Activated gamma-delta T cell treated with Interleukin-2 at 50 U/mL for 16 hours (primary cell): ENCODE measurements around the gene TBL1X.
"Not testable (repeated sequence)": the region's sequence is repeated elsewhere in the genome, so short reads cannot be mapped to it uniquely, and the experiment has no call there.

Experiments used
- DNase-seq: peaks from one replicate; pipeline ENCODE4 v3.0.0-alpha.2; 2020

Gene TBL1X

GRCh38 chrX:9724711-9725110, 259.9 kb downstream of the TBL1X start:
- no peak for DNase-seq

DNA sequence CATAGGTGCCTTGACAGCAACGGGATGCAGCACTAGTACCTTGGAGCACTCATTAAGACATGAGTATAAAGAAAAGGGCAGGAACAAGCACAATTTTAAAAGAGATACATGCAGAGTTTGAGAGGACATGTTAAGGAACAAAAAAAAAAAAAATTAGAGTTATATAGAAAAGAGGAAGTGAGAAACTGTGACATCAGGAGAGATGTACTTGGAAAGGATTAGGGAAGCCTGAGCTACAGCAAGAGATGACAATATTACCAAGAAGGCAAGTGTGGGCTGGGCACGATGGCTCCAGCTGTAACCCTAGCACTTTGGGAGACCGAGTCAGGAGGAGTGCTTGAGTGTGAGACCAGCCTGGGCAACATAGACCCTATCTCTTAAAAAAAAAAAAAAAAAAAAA, 263.4 kb downstream of the TBL1X start:
- DNase-seq: no peak

DNA sequence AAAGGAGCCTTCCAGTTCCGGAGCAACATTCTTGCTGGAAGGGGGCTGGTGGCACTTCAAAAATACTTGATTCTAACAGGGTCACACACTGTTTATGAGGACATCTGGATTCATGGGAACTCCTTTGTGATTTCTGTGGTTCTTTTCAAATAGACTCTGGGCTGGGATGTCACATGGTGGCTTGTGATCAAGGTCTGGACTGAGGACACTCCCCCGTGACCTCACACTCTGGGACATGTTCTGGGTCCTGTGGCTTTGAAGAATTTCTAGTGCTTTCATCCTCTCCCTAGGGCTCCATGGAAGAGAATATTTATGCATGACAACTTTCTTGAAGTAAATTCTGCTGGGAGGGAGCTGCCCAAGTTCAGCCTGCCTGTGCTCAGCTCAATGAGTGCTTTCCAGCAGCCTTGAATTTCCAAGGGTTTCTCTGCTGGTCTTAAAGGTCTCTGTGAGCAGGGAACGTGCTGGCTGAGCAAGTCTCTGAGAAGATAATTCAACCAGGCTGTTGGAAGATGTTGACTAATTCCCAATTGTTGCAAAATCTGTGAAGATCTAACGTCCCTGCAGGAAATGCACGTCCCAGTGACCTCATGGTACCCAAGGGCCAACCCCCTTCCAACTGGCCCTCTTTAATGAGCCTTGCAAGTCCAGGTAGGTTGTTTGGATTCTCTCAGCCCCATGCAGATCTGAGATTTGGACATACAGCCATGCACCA, 264.5 kb downstream of the TBL1X start:
- no peak for DNase-seq

GRCh38 chrX:9730078-9730477, 265.2 kb downstream of the TBL1X start:
- DNase-seq: no peak

- DNase-seq: no peak
These were observed 265.9 kb downstream of the TBL1X start for GRCh38 chrX:9730752-9731151.

DNA sequence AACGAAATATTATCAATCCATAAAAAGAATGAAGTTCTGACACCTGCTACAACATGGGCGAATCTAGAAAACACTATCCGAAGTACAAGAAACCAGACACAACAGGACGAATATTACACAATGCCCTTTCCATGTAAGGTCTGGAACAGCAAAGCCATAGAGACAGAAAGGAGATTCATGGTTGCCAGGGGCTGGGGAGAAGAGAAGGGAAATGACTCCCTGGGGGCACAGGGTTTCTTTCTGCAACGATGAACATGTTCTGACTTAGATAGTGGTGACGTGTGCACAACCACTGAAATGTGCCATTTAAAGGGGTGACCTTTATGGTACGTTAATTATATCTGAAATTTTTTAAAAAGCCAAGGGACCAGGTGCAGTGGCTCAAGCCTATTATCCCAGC, 272.5 kb downstream of the TBL1X start:
- DNase-seq: no peak

GRCh38 chrX:9738151-9738550, 273.3 kb downstream of the TBL1X start:
- DNase-seq: no peak

DNA sequence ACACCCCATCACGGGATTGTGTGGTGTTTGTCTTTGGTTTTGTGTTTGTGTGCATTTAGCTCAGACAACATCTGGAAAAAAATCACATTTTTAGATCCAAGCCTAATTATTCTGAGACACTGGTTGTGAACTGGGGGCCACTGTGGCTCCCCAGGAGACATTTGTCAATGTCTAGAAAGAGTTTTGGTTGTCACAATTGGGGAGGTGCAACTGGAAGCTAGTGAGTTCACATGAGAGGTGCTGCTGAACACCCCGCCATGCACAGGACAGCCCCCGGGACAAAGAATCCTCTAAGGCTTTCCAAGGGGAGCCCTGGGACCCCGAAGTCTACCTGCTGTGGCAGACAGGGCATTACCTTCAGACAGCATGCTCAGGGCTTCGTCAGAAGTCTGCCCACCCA, 274.3 kb downstream of the TBL1X start:
- DNase-seq: no peak

GRCh38 chrX:9745417-9746115, 280.7 kb downstream of the TBL1X start:
- DNase-seq: no peak

DNA sequence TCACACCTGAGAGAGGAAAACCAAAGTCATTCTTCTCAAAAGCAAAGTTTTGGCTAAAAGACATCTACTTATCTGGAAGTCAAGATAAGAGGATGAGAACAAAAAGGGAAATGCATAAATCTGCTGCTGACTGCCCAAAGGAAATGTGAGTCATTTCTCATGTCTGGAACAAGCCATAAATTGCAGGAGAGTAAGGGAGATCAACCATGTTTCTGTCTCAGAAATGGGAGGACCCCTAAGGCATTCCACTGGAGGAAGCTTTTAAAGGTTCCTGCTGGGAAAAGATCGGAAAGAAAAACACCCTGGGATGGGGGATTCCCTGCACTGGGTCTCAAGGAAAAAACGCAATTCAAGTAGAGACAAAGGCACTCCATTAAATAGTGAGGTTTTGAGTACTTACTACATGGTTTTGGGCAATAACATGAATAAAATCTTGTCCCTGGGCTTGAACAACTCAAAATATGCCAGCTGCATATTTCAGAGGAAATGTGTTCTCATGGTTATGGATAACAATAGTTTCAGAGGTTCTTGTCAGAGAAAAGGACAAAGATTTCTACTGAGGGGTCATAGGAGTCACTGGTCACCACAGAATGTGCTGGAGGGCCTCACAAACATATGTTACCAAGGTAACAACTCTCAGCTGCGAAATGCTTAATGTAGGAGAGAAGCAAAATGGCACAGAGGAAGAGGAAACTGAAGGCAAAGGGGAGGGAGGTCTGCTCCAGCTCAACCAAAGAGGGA, 281.5 kb downstream of the TBL1X start:
- no peak for DNase-seq

- no peak for DNase-seq
These were observed 282.8 kb downstream of the TBL1X start for GRCh38 chrX:9747644-9748043.

DNA sequence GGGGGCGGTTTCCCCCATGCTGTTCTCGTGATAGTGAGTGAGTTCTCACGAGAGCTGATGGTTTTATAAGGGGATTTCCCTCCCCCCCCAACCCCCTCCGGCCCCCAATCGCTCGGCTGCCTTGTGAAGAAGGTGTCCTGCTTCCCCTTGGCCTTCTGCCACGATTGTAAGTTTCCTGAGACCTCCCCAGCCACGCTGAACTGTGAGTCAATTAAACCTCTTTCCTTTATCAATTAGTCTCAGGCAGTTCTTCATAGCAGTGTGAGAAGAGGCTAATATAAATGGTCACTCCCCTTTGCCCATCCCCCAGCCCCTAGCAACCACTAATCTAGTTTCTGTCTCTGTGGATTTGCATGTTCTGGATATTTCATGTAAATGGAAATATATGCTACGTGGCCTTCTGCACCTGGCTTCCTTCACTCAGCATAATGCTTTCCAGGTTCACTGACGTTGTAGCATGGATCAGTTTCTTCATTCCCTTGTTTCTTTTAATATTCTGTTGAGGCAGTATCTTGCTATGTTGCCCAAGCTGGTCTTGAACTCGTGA, 284.4 kb downstream of the TBL1X start:
- no peak for DNase-seq

- DNase-seq: no peak
These were observed 292.5 kb downstream of the TBL1X start for GRCh38 chrX:9757366-9757765.

DNA sequence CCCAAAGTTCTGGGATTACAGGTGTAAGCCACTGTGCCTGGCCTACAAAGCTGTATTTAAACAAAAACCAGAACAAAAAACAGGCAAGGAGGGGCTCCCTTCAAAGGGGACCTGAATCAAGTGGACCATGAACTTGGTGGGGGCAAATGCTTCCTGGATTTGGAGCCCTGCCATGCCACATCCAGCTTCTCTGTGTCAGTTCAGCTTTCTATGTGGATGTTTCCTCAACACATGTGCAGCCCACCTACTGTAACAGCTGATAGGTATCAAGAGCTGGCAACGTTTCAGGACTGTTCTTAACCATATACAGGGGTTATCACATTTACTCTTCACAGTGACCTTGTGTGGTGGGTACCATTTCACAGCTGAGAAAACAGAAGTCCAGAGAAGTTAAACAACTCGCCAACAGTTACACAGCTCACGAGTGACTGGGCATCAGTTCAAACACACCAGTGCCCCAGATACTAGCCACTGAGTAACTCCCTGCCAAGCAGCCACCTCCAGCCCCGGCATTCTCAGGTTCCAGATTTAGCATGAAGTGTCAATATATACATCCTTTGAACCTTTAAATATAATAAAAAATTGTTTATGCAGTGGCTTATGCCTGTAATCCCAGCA, 293.3 kb downstream of the TBL1X start:
- DNase-seq: no peak

DNA sequence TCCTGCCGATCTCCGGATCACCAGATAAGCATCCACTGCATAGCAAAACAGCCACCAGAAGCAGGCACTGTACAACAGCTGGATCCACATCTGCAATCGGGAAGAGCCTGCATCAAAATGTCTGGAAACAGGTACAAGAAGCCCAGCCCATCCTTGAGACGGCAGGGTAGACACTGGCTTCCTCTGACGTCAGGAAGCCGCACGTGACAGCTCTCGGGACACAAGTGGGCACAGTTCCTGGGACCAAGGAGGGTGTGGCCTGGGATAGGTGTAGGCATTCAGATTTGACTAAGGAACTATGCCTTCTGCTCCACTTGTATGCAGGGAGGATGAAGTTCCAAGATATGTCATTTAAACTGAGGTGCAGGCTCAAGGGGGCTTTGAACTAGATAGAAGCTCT, 294.5 kb downstream of the TBL1X start:
- no peak for DNase-seq

GRCh38 chrX:9765072-9765736, 300.3 kb downstream of the TBL1X start:
- DNase-seq: no peak

DNA sequence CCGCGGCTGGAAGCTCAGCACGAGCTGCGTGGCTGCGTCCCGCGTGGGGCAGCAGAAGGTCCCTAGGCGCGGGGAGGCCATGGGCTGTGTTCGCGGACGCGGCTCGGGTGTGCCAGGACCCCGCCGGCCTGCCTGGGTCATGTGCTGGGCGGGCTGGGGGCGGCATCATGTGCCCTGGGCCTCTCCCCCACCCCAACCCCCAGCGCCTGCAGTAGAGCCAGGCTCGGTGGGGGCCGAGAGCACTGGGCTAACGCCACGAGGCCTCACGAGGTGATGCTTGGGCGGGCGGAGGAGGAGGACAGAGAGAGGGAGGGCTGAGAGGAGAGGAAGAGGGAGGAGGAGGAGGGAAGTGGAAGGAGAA, 300.9 kb downstream of the TBL1X start, which contains the start of gene GPR143:
Gene GPR143, minus strand, starts transcription at position 111 of the 361 bp plus-strand sequence. Its CDS starts 30 bp downstream, at position 81.
- no peak for DNase-seq

GRCh38 chrX:9767375-9767774, 302.5 kb downstream of the TBL1X start:
- DNase-seq: no peak

GRCh38 chrX:9768321-9768839, 303.5 kb downstream of the TBL1X start:
- not testable (repeated sequence) for DNase-seq

- no peak for DNase-seq
These were observed 305.5 kb downstream of the TBL1X start for GRCh38 chrX:9770319-9770718.

DNA sequence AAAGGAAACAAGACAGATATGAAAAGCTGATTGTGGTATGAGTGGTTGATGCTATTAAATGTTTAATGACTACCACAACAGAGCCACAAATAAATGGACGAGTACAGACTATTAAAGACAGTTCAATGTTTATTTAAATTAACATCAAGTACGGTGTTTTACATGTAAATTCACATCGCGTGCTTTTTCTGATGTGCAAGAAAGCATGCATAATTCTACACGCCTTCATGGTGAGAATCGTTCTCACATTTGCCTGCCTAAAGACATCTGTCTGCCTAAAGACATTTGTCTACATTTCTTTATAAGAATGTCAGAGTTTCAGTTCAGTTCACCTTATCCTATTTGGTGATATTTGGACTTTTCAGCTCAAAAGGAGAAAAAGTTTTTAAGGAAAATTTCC, 308.1 kb downstream of the TBL1X start:
- DNase-seq: no peak

- no peak for DNase-seq
These were observed 311.1 kb downstream of the TBL1X start for GRCh38 chrX:9775930-9776329.
